K562 (cell line): Measurements from ENCODE around the gene TXNDC8. TPM values are rescaled to one million over a fixed set of nuclear protein-coding genes. Genes with fewer than 3 reads are reported as not detected.

Experiments used
- BCOR ChIP-seq: fragments of 450-650 bp; IDR thresholded peaks from 2 replicates; pipeline ENCODE4 v1.6.1; 2016
- CCNT2 ChIP-seq: IDR thresholded peaks from 2 replicates; pipeline ENCODE4 v1.6.1; 2011; ENCODE audit warnings: borderline replicate concordance, low read depth, mild to moderate bottlenecking, moderate library complexity, mixed read lengths, low read length; ENCODE audit not compliant: insufficient read length; ENCODE audit errors: extremely low read depth
- DACH1 ChIP-seq: fragments of 450-650 bp; IDR thresholded peaks from 2 replicates; pipeline ENCODE4 v1.6.1; 2018; ENCODE audit not compliant: partially characterized antibody
- E2F6 ChIP-seq, 2 experiments: IDR thresholded peaks; 2 replicates each; pipeline ENCODE4 v1.6.1; 2011; ENCODE audit warnings: borderline replicate concordance in 1 of 2, control low read depth in 1 of 2, low read depth in 1 of 2, low read length in 1 of 2, mild to moderate bottlenecking in 1 of 2, mixed read lengths in 1 of 2, moderate library complexity in 1 of 2; ENCODE audit not compliant: insufficient read depth in 1 of 2, insufficient read length in 1 of 2, poor library complexity in 1 of 2, severe bottlenecking in 1 of 2; ENCODE audit errors: extremely low read depth in 1 of 2
- ETV1 ChIP-seq: fragments of 450-650 bp; conservative IDR thresholded peaks from 2 replicates; pipeline ENCODE4 v1.6.1; 2016; ENCODE audit warnings: missing genetic modification characterization, control low read depth, low read depth, missing compliant biosample characterization
- FOXP1 ChIP-seq: sonication (generic); formaldehyde crosslinking; IDR thresholded peaks from 2 replicates; pipeline ENCODE4 v1.8.0; 2022; ENCODE audit warnings: mild to moderate bottlenecking, missing genetic modification reagents
- HNRNPL ChIP-seq: fragments of 200-400 bp; formaldehyde crosslinking; IDR thresholded peaks from 2 replicates; pipeline ENCODE4 v1.6.1; 2017; ENCODE audit warnings: low read depth, mild to moderate bottlenecking, low read length
- HNRNPLL ChIP-seq: fragments of 200-400 bp; formaldehyde crosslinking; IDR thresholded peaks from 2 replicates; pipeline ENCODE4 v1.6.1; 2017; ENCODE audit warnings: low read length, low read depth, mild to moderate bottlenecking; ENCODE audit not compliant: poor library complexity, severe bottlenecking
- KLF6 ChIP-seq: fragments of 250-450 bp; sonication (Bioruptor Pico); IDR thresholded peaks from 2 replicates; pipeline ENCODE4 v1.4.0; 2020; ENCODE audit warnings: mild to moderate bottlenecking, moderate library complexity, borderline replicate concordance
- MTA1 ChIP-seq: fragments of 450-650 bp; IDR thresholded peaks from 2 replicates; pipeline ENCODE4 v1.6.1; 2017; ENCODE audit warnings: borderline replicate concordance
- NCOA1 ChIP-seq: fragments of 450-650 bp; IDR thresholded peaks from 2 replicates; pipeline ENCODE4 v1.6.1; 2016; ENCODE audit warnings: low read depth
- NCOA2 ChIP-seq, 2 experiments: fragments of 450-650 bp; IDR thresholded peaks; 2 replicates each; pipeline ENCODE4 v1.6.1; 2018; ENCODE audit warnings: mild to moderate bottlenecking in 2 of 2, moderate library complexity in 1 of 2; ENCODE audit not compliant: partially characterized antibody in 2 of 2
- NCOA6 ChIP-seq: fragments of 450-650 bp; IDR thresholded peaks from 2 replicates; pipeline ENCODE4 v1.6.1; 2017; ENCODE audit warnings: mild to moderate bottlenecking
- NR1H2 ChIP-seq: sonication (generic); formaldehyde crosslinking; IDR thresholded peaks from 2 replicates; pipeline ENCODE4 v1.4.0; 2020; ENCODE audit warnings: mild to moderate bottlenecking, missing genetic modification reagents
- SREBF1 ChIP-seq: fragments of 150-350 bp; IDR thresholded peaks from 2 replicates; pipeline ENCODE4 v1.6.1; 2014; ENCODE audit warnings: antibody characterized with exemption, low read depth, low read length, borderline replicate concordance
- TAF9B ChIP-seq: fragments of 450-650 bp; IDR thresholded peaks from 2 replicates; pipeline ENCODE4 v1.6.1; 2018; ENCODE audit warnings: mild to moderate bottlenecking; ENCODE audit not compliant: partially characterized antibody
- UBTF ChIP-seq, 2 experiments: IDR thresholded peaks; 2 replicates each; pipeline ENCODE4 v1.6.1; 2012; ENCODE audit warnings: improper control_type of control experiment in 2 of 2, low read depth in 2 of 2, low read length in 2 of 2, borderline replicate concordance in 1 of 2
- YY1 ChIP-seq, 3 experiments: IDR thresholded peaks; 2 replicates each; pipeline ENCODE4 v1.6.1; 2011; ENCODE audit warnings: low read length in 2 of 3, mild to moderate bottlenecking in 2 of 3, moderate library complexity in 2 of 3, borderline replicate concordance in 1 of 3, control low read depth in 1 of 3, low read depth in 1 of 3; ENCODE audit not compliant: insufficient read depth in 3 of 3, insufficient replicate concordance in 2 of 3, control insufficient read depth in 1 of 3, insufficient read length in 1 of 3; ENCODE audit errors: extremely low read depth in 1 of 3
- ZBTB2 ChIP-seq: fragments of 450-650 bp; IDR thresholded peaks from 2 replicates; pipeline ENCODE4 v1.6.1; 2016; ENCODE audit warnings: antibody characterized with exemption
- ZNF444 ChIP-seq: fragments of 250-450 bp; sonication (Bioruptor Pico); IDR thresholded peaks from 2 replicates; pipeline ENCODE4 v1.4.0; 2020; ENCODE audit warnings: mild to moderate bottlenecking, moderate library complexity
- ZNF551 ChIP-seq: fragments of 250-450 bp; sonication (Bioruptor Pico); IDR thresholded peaks from 2 replicates; pipeline ENCODE4 v1.5.0; 2021; ENCODE audit warnings: mild to moderate bottlenecking, moderate library complexity
- ZNF785 ChIP-seq: fragments of 250-450 bp; sonication (Bioruptor Pico); IDR thresholded peaks from 2 replicates; pipeline ENCODE4 v1.4.0; 2020; ENCODE audit warnings: mild to moderate bottlenecking
- polyA plus RNA-seq, 8 experiments: library from polyadenylated mRNA; depleted of rRNA in 4 of 8; stranded (reverse) in 5 of 8; unstranded in 3 of 8; fragments of >200 nt; fragmentation: Nextera tagmentation in 2 of 8; fragmentation: Illumina TruSeq in 1 of 8; extraction: Ambion mirVana in 2 of 8; extraction: Trizol in 1 of 8; gene quantifications; 2 replicates each; pipeline versions ENCODE4 v1.2.1 to v1.2.3, GENCODE V29; 2011 to 2014; ENCODE audit warnings: inconsistent platforms in 1 of 8, missing spikeins in 1 of 8
- total RNA-seq, 7 experiments: library from RNA; depleted of rRNA in 6 of 7; stranded (reverse); fragments of >200 nt in 6 of 7; fragmentation: Illumina TruSeq in 2 of 7; extraction: Trizol in 2 of 7; gene quantifications; 2 replicates each; pipeline versions ENCODE4 v1.2.1 to v1.2.3, GENCODE V29; 2011 to 2021; ENCODE audit warnings: low replicate concordance in 1 of 7

Gene TXNDC8
- total and polyA plus RNA-seq, 9 of the 15 experiments (the other 6 are each of a cell fraction or from before 2014, with no cell fraction given), result not detected

- TF ChIP-seq CCNT2 (peak; percentile 16), ZNF551 (CRISPR knock-in tag) (no peak), NCOA1 (no peak), TAF9B (peak; percentile 11), UBTF (IDR thresholded peaks at IDR 0.05; ENCODE audit: borderline replicate concordance in 1 of 2, low read depth in 2 of 2, low read length in 2 of 2) (peak in 1 of 2 experiments; percentile 47; a peak in 1 of 4 replicates), DACH1 (no peak), E2F6 (IDR thresholded peaks at IDR 0.05; ENCODE audit: borderline replicate concordance in 1 of 2, extremely low read depth in 1 of 2, insufficient read depth in 1 of 2, insufficient read length in 1 of 2, low read depth in 1 of 2, low read length in 1 of 2, poor library complexity in 1 of 2, severe bottlenecking in 1 of 2) (peak; percentile 13 to 68), HNRNPLL (peak; percentile 71), ZNF444 (CRISPR knock-in tag) (no peak), HNRNPL (peak; percentile 12; the same call in 1 of the 2 replicates), YY1 (IDR thresholded peaks at IDR 0.05; ENCODE audit: borderline replicate concordance in 1 of 3, control insufficient read depth in 1 of 3, extremely low read depth in 1 of 3, insufficient read depth in 3 of 3, insufficient read length in 1 of 3, insufficient replicate concordance in 2 of 3, low read depth in 1 of 3, low read length in 2 of 3) (peak in 1 of 3 experiments; percentile 36), NCOA6 (no peak), FOXP1 (peak; percentile 47; the same call in 1 of the 2 replicates), ZBTB2 (no peak), BCOR (peak; percentile 14; the same call in 1 of the 2 replicates), ZNF785 (CRISPR knock-in tag) (no peak), MTA1 (no peak), SREBF1 (no peak), ETV1 (tag) (peak; percentile 47; the same call in 1 of the 2 replicates), NCOA2 (IDR thresholded peaks at IDR 0.05; ENCODE audit: partially characterized antibody in 2 of 2) (no peak), NR1H2 (0 out of 2 replicates have a peak, but pooled peaks have one; percentile 39), KLF6 (CRISPR knock-in tag) (no peak)
Measured at GRCh38 chr9:110255463-110256379, 81.9 kb downstream of the TXNDC8 start (continued).
